OCI-LY7 (cell line): ENCODE data around the gene DERA.

ENCODE experiments used
- EZH2phosphoT487 ChIP-seq: fragments of 200-600 bp; sonication (generic); IDR thresholded peaks from 2 replicates; pipeline ENCODE4 v1.6.1; 2018; ENCODE audit warnings: low read depth, borderline replicate concordance, mild to moderate bottlenecking, mixed run types, antibody characterized with exemption, low read length, moderate library complexity, mixed read lengths
- TF ChIP-seq, protein P1 (sequence below): fragments of 200-600 bp; sonication (generic); conservative IDR thresholded peaks from 2 replicates; pipeline ENCODE4 v1.5.1; 2014; ENCODE audit warnings: mild to moderate bottlenecking, antibody characterized with exemption, low read length, moderate library complexity, mixed read lengths

DNA sequence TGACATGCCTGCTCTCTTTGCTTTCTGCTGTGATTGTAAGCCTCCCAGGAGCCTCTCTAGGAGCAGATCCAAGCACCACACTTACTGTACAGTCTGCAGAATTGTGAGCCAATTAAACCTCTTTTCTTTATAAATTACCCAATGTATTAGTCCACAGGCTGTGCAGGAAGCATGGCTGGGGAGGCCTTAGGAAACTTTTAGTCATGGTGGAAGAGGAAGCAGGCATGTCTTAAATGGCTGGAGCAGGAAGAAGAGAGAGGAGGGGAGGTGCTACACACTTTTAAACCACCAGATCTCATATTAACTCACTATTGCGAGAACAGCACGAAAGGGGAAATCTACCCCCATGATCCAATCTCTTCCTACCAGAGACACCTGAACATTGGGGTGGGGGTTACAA, 108.9 kb downstream of the DERA start:
- TF ChIP-seq, protein P1, sequence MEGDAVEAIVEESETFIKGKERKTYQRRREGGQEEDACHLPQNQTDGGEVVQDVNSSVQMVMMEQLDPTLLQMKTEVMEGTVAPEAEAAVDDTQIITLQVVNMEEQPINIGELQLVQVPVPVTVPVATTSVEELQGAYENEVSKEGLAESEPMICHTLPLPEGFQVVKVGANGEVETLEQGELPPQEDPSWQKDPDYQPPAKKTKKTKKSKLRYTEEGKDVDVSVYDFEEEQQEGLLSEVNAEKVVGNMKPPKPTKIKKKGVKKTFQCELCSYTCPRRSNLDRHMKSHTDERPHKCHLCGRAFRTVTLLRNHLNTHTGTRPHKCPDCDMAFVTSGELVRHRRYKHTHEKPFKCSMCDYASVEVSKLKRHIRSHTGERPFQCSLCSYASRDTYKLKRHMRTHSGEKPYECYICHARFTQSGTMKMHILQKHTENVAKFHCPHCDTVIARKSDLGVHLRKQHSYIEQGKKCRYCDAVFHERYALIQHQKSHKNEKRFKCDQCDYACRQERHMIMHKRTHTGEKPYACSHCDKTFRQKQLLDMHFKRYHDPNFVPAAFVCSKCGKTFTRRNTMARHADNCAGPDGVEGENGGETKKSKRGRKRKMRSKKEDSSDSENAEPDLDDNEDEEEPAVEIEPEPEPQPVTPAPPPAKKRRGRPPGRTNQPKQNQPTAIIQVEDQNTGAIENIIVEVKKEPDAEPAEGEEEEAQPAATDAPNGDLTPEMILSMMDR, result no peak
- TF ChIP-seq EZH2phosphoT487, result no peak
